ENCODE data around the gene SERTAD1.
A peak's percentile ranks its signal among the peaks of the same experiment; 100 is the strongest.

SERTAD1 gene, protein sequence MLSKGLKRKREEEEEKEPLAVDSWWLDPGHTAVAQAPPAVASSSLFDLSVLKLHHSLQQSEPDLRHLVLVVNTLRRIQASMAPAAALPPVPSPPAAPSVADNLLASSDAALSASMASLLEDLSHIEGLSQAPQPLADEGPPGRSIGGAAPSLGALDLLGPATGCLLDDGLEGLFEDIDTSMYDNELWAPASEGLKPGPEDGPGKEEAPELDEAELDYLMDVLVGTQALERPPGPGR

DNA sequence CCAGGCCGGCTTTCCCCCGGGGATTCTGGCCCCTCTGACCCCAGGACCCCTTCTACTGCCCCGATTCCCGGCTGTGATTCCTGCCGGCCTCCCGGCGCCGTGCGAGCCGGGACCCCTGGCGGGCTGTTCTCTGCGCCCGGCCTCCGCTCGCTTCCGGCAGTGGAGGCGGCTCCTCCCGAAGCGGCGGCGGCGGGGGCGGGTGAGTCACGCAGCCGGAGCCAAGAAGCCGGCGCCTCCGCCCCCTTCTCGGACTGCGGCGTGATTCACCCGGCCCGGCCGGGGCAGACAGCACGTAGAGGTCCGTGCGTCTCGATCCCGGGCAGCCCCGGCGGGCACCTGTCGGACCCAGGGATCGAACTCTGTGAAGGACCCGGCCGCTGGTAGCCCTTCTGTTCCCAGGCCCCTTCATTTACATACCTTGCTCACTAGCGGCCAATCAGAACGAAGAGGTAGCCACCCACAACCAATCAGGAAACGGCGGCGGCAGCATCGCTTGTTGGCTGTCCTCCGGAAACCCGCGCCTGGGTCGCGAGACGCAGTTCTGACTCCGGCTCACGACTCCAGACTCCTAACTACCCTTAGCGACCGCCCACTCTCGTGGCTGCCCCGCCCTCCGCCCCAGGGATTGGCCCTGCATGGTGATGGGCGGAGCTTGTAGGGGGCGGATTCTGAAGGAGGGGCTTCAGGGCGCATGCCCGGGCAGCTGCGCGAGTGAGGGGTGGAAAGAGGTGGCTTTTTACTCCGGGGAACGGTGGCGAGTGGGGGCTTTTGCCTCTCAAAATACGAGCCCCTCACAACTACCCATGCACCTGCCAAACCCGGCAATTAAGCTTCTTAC, at the start of gene SERTAD1:
Gene SERTAD1, minus strand, starts transcription at position 543 of the 838 bp plus-strand sequence. CDS start 2,446 bp downstream, outside the sequence.
- Histone ChIP-seq H3K27me3 (ENCODE audit: control insufficient read depth in 1 of 2, insufficient read depth in 2 of 2, low read length in 2 of 2) (no peaks in the 10 kb centered on the region), H3K36me3 (ENCODE audit: control insufficient read depth in 2 of 2, insufficient read depth in 2 of 2, low read length in 2 of 2) (peaks cover 9 to 13% of the 10 kb centered on the region in 2 donors), H3K9ac (ENCODE audit: low read length in 2 of 2) (peak within 1 kb of the TSS; percentile 94 to 95), H3K27ac (ENCODE audit: low read length) (peak within 1 kb of the TSS; percentile 97), H3K9me3 (ENCODE audit: control insufficient read depth in 2 of 2, low read length in 2 of 2) (no peaks in the 10 kb centered on the region), H3K4me1 (ENCODE audit: control insufficient read depth, insufficient read depth, low read length) (peaks cover 39% of the 10 kb centered on the region), H3K4me3 (ENCODE audit: low read length in 2 of 2) (peak within 1 kb of the TSS; percentile 93 to 95)

DNA sequence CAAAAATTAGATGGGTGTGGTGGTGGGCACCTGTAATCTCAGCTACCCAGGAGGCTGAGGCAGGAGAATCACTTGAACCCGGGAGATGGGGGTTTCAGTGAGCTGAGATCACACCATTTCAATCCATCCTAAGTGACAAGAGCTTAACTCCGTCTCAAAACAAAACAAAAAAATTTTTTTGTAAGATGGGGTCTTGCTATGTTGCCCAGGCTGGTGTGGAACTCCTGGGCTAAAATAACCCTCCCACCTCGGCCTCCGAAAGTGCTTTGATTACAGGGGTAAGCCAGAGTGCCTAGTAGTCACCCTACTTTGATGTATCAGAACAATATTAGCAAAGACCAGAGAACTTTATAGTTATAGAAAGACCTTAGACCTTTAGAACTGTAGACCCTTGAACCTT, 48.9 kb upstream of the SERTAD1 start:
- H3K9ac ChIP-seq (ENCODE audit: low read length in 2 of 2), result no peak overlapping the region
- H3K4me3 ChIP-seq (ENCODE audit: low read length in 2 of 2), result no peak overlapping the region
- H3K27ac ChIP-seq (ENCODE audit: low read length), result no peak overlapping the region
- H3K4me1 ChIP-seq (ENCODE audit: control insufficient read depth, insufficient read depth, low read length), result no peaks in the 10 kb centered on the region
- peaks cover 0 to 2% of the 10 kb centered on the region in 2 donors for H3K36me3 ChIP-seq (ENCODE audit: control insufficient read depth in 2 of 2, insufficient read depth in 2 of 2, low read length in 2 of 2)
- no peaks in the 10 kb centered on the region for H3K9me3 ChIP-seq (ENCODE audit: control insufficient read depth in 2 of 2, low read length in 2 of 2)
- no peaks in the 10 kb centered on the region for H3K27me3 ChIP-seq (ENCODE audit: control insufficient read depth in 1 of 2, insufficient read depth in 2 of 2, low read length in 2 of 2)

DNA sequence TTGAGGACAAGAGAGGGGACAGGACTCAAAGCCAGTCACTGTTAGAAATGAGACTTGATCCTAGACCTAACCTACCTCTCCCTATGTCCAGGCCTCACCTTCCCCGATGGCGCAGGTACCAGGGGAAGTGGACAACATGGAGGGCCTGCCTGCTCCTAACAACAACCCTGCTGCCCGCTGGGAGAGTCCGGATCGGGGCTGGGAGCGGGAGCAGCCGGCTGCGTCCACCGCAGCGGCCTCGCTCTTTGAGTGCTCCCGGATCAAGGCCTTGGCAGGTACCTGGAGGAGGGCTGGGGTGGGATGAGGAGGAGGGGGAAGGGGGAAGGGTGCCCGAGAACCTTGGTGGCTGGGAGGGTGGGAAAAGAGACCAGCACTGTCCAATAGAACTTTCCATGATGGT, 46.7 kb upstream of the SERTAD1 start:
- Histone ChIP-seq H3K4me3 (ENCODE audit: low read length in 2 of 2) (no peak overlapping the region), H3K27me3 (ENCODE audit: control insufficient read depth in 1 of 2, insufficient read depth in 2 of 2, low read length in 2 of 2) (no peaks in the 10 kb centered on the region), H3K9ac (ENCODE audit: low read length in 2 of 2) (no peak overlapping the region), H3K27ac (ENCODE audit: low read length) (no peak overlapping the region), H3K36me3 (ENCODE audit: control insufficient read depth in 2 of 2, insufficient read depth in 2 of 2, low read length in 2 of 2) (no peaks in the 10 kb centered on the region), H3K9me3 (ENCODE audit: control insufficient read depth in 2 of 2, low read length in 2 of 2) (no peaks in the 10 kb centered on the region), H3K4me1 (ENCODE audit: control insufficient read depth, insufficient read depth, low read length) (no peaks in the 10 kb centered on the region)

DNA sequence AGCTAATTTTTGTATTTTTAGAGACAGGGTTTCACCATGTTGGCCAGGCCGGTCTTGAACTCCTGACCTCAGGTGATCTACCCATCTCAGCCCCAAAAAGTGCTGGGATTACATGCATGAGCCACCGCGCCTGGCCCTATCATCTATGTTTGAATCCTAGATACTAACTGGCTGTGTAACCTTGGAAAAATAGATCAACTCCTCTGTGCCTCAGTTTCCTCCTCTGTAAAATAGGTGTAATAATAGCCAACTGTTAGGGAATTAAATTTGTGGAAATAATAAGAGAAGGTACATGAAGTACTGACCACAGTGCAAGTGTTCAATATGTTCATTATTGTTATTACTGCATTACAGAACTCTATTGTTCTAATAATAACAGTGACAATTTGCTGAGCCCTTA, 45.3 kb upstream of the SERTAD1 start:
- no peak overlapping the region for H3K27ac ChIP-seq (ENCODE audit: low read length)
- H3K36me3 ChIP-seq (ENCODE audit: control insufficient read depth in 2 of 2, insufficient read depth in 2 of 2, low read length in 2 of 2), result no peaks in the 10 kb centered on the region
- peaks cover 10% of the 10 kb centered on the region for H3K4me1 ChIP-seq (ENCODE audit: control insufficient read depth, insufficient read depth, low read length)
- no peak overlapping the region for H3K9ac ChIP-seq (ENCODE audit: low read length in 2 of 2)
- no peaks in the 10 kb centered on the region for H3K9me3 ChIP-seq (ENCODE audit: control insufficient read depth in 2 of 2, low read length in 2 of 2)
- no peak overlapping the region for H3K4me3 ChIP-seq (ENCODE audit: low read length in 2 of 2)
- H3K27me3 ChIP-seq (ENCODE audit: control insufficient read depth in 1 of 2, insufficient read depth in 2 of 2, low read length in 2 of 2), result no peaks in the 10 kb centered on the region

DNA sequence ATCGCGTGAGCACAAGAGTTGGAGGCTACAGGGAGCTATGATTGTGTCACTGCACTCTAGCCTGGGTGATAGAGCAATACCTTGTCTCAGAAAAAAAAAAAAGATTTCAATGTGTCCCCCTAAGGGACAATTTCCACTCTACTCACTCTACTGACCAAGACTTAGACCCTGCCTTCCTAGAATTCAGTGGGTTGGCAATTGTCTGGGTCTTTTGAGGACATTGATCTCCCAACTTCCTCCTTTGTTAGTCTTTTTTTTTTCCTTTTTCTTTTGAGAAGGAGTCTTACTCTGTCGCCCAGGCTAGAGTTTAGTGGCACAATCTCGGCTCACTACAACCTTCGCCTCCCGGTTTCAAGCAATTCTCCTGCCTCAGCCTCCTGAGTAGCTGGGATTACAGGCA, 43.2 kb upstream of the SERTAD1 start:
- H3K27me3 ChIP-seq (ENCODE audit: control insufficient read depth in 1 of 2, insufficient read depth in 2 of 2, low read length in 2 of 2), result no peaks in the 10 kb centered on the region
- H3K9ac ChIP-seq (ENCODE audit: low read length in 2 of 2), result no peak overlapping the region
- H3K4me3 ChIP-seq (ENCODE audit: low read length in 2 of 2), result no peak overlapping the region
- H3K27ac ChIP-seq (ENCODE audit: low read length), result no peak overlapping the region
- H3K4me1 ChIP-seq (ENCODE audit: control insufficient read depth, insufficient read depth, low read length), result peaks cover 23% of the 10 kb centered on the region
- H3K9me3 ChIP-seq (ENCODE audit: control insufficient read depth in 2 of 2, low read length in 2 of 2), result no peaks in the 10 kb centered on the region
- H3K36me3 ChIP-seq (ENCODE audit: control insufficient read depth in 2 of 2, insufficient read depth in 2 of 2, low read length in 2 of 2), result no peaks in the 10 kb centered on the region

DNA sequence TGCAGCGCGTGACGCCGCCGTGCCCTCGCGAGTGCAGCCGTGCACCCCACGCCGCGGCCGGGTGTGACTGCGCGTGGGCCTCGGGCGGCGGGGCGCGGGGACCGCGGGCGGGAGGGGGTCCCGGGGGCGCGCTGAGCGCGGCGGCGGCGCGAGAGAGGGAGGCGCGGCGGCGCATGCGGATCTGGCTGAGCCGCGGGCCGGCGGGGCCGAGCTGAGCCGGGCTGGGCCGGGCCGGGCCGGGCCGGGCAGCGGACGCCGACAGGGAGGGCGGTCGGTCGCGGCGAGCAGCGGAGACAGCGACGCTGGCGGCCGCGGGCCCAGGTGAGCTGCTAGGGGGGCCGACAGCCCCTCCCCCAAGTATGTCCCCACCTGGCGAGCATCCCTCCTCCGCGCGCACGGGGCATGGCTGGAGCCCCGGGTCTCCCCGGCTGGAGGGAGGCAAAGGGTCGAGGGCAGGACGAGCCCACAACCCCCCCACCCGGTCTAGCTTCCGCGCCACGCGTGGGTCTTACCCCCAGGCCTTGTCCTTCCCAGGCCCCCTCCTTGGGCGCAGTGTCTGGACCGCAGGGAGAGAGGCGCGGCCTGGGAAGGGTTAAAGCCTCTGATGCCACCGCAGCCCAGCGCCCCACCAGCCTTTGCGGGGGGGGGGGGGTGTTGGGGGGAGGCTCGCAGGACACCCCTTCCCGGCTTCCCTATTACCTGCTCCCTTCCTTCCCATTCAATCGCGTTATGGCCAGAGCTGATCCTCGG, 41.4 kb upstream of the SERTAD1 start, which contains the start of gene SPTBN4:
Gene SPTBN4, plus strand, starts transcription at position 17 of the 750 bp plus-strand sequence. CDS start 5,621 bp downstream, outside the sequence.
- Histone ChIP-seq H3K4me3 (ENCODE audit: low read length in 2 of 2) (peak within 1 kb of the TSS; percentile 79 to 90), H3K4me1 (ENCODE audit: control insufficient read depth, insufficient read depth, low read length) (peaks cover 23% of the 10 kb centered on the region), H3K27me3 (ENCODE audit: control insufficient read depth in 1 of 2, insufficient read depth in 2 of 2, low read length in 2 of 2) (no peaks in the 10 kb centered on the region), H3K27ac (ENCODE audit: low read length) (peak within 1 kb of the TSS; percentile 55), H3K36me3 (ENCODE audit: control insufficient read depth in 2 of 2, insufficient read depth in 2 of 2, low read length in 2 of 2) (no peaks in the 10 kb centered on the region), H3K9ac (ENCODE audit: low read length in 2 of 2) (peak within 1 kb of the TSS; percentile 53 to 69), H3K9me3 (ENCODE audit: control insufficient read depth in 2 of 2, low read length in 2 of 2) (no peaks in the 10 kb centered on the region)

DNA sequence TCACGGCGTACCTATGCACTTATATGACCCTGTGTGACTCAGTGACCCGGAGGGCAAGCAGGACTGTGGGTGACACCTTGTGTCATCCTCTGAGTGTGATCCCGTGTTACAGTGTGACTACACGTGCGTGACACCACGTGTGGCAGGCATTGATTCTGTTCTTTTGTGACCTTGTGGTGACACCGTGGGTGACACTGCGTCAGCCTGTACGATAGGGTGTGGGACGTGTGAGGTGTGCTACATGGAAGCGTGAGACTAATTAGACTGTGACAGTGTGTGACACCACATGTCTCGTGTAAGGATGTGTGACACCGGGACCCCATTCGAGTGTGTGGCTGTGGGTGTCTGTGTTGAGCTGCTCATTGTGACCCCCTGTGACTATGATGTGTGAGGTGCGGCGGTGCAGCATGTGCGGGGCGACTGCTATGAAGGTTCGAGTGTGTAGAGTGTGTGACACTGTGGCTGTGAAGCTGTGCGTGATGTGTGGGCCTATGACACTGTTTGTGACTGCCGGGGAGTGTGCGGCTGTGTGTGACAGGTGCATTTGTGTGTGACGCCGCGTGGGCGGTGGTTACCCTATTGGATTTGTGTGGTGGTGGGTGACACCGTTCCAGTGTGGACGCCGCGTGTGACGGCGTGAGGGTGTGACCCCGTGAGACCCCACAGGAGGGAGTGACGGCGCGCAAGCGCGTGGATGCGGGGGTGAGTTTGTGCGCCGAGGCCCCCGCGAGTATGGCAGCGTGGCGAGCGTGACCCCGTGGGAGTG, 40.6 kb upstream of the SERTAD1 start:
- Histone ChIP-seq H3K27me3 (ENCODE audit: control insufficient read depth in 1 of 2, insufficient read depth in 2 of 2, low read length in 2 of 2) (no peaks in the 10 kb centered on the region), H3K9me3 (ENCODE audit: control insufficient read depth in 2 of 2, low read length in 2 of 2) (no peaks in the 10 kb centered on the region), H3K36me3 (ENCODE audit: control insufficient read depth in 2 of 2, insufficient read depth in 2 of 2, low read length in 2 of 2) (no peaks in the 10 kb centered on the region), H3K9ac (ENCODE audit: low read length in 2 of 2) (peak overlapping the region; percentile 45 to 69), H3K4me3 (ENCODE audit: low read length in 2 of 2) (peak overlapping the region; percentile 79 to 90), H3K27ac (ENCODE audit: low read length) (peak overlapping the region; percentile 55), H3K4me1 (ENCODE audit: control insufficient read depth, insufficient read depth, low read length) (peaks cover 23% of the 10 kb centered on the region)

DNA sequence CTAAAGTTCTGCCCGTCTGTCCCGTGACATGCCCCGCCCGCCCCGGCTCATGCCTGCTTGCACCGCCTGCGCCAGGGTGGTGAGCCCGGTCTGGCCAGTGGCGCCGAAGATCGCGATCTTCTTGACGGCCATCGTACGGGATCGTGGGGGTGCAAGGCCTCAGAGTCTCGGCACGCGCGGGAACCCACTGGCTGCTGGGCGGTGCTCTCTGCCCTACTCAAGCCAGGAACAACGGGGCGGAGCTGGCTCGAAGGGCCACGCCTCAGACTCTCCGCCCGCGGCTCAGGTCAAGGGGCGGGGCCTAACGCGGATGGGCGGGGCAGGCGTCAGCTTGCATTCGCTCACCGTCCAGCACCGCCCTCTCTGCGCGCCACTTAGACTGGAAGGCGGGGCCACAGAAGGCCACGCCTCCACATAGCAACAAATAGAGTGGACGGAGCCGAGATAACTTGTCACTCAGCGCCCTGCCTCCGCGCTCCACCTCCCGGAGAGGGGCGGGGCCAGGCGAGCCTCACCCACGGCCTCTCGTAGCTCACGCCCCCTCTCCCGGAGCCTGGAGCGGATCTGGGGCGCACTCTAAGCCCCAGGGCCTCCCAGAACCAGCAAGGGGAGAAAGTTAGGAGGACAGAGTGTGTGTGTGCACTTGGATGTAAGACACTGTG, 39.9 kb upstream of the SERTAD1 start, which contains the start of gene BLVRB:
Gene BLVRB, minus strand, starts transcription at position 189 of the 662 bp plus-strand sequence. Its CDS starts 57 bp downstream, at position 132.
- peaks cover 23% of the 10 kb centered on the region for H3K4me1 ChIP-seq (ENCODE audit: control insufficient read depth, insufficient read depth, low read length)
- no peaks in the 10 kb centered on the region for H3K27me3 ChIP-seq (ENCODE audit: control insufficient read depth in 1 of 2, insufficient read depth in 2 of 2, low read length in 2 of 2)
- peak within 1 kb of the TSS; percentile 73 to 79 for H3K9ac ChIP-seq (ENCODE audit: low read length in 2 of 2)
- H3K9me3 ChIP-seq (ENCODE audit: control insufficient read depth in 2 of 2, low read length in 2 of 2), result no peaks in the 10 kb centered on the region
- peak within 1 kb of the TSS; percentile 88 to 90 for H3K4me3 ChIP-seq (ENCODE audit: low read length in 2 of 2)
- H3K27ac ChIP-seq (ENCODE audit: low read length), result peak within 1 kb of the TSS; percentile 84
- no peaks in the 10 kb centered on the region for H3K36me3 ChIP-seq (ENCODE audit: control insufficient read depth in 2 of 2, insufficient read depth in 2 of 2, low read length in 2 of 2)

DNA sequence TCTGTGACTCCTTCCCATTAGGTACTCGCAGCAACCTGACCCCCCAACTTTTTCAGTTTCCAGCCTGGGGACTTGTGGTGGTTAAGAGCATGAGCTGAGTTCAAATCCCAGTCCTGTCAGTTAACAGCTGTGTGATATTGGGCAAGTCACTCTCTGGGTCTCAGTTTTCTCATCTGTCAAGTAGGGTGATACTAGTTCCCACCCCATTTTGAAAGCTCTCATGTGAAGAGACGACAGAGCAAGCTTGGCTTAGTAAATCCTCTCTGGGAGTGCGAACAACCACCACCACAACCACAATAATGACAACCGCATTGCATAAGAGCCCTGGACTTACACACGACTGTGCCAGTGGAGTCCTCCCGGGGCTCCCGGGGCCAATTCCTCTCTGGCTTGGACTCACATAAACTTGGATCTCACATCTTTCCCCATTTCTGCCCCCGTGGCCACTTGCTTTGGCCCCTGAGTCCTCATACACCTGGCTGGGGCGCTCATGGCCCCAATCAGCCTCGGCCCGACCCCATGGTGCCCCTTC, 39.3 kb upstream of the SERTAD1 start:
- Histone ChIP-seq H3K36me3 (ENCODE audit: control insufficient read depth in 2 of 2, insufficient read depth in 2 of 2, low read length in 2 of 2) (no peaks in the 10 kb centered on the region), H3K4me1 (ENCODE audit: control insufficient read depth, insufficient read depth, low read length) (peaks cover 23% of the 10 kb centered on the region), H3K9ac (ENCODE audit: low read length in 2 of 2) (peak overlapping the region; percentile 73 to 79), H3K27me3 (ENCODE audit: control insufficient read depth in 1 of 2, insufficient read depth in 2 of 2, low read length in 2 of 2) (no peaks in the 10 kb centered on the region), H3K9me3 (ENCODE audit: control insufficient read depth in 2 of 2, low read length in 2 of 2) (no peaks in the 10 kb centered on the region), H3K4me3 (ENCODE audit: low read length in 2 of 2) (peak overlapping the region; percentile 88 to 90), H3K27ac (ENCODE audit: low read length) (peak overlapping the region; percentile 84)

Data from stomach smooth muscle (tissue), 2 donors.